H1 (cell line): ENCODE results near the gene HPS6. TPM values are rescaled to one million over a fixed set of nuclear protein-coding genes. Genes with fewer than 3 reads are reported as not detected.

ENCODE experiments used
- CTCF ChIA-PET: fragments of 300-600 bp; sonication (Branson Sonifier 250); formaldehyde crosslinking; loops from one replicate; lab custom pipeline; 2021; ENCODE audit not compliant: partially characterized antibody; lab: Charles Lee
- POLR2A ChIA-PET: fragments of 300-600 bp; sonication (Branson Sonifier 250); formaldehyde crosslinking; loops from one replicate; lab custom pipeline; 2021; ENCODE audit warnings: inconsistent platforms; ENCODE audit not compliant: partially characterized antibody; lab: Charles Lee
- DNase-seq, 2 experiments: peaks; one replicate each; pipeline versions ENCODE4 v3.0.0 to v3.0.0-alpha.2; 2010 to 2022; ENCODE audit warnings: low spot score in 2 of 2, low read depth in 1 of 2, mixed read lengths in 1 of 2
- FAIRE-seq: peaks from 2 replicates; lab custom pipeline; 2011; peaks lifted over from hg19 to GRCh38; lab: Jason Lieb, UNC
- H2AFZ ChIP-seq: 2 replicates; pipeline ENCODE4 v1.8.1; 2012; ENCODE audit warnings: low read length, inconsistent platforms
- H2AK5ac ChIP-seq: 2 replicates; pipeline ENCODE4 v1.6.1; 2013; ENCODE audit warnings: low read depth, low read length
- H2BK120ac ChIP-seq: replicated peaks from 2 replicates; pipeline ENCODE3; 2013; ENCODE audit warnings: low read depth, low read length, inconsistent platforms
- H2BK12ac ChIP-seq: 2 replicates; pipeline ENCODE4 v1.6.1; 2013; ENCODE audit warnings: low read depth, low read length
- H2BK15ac ChIP-seq: 2 replicates; pipeline ENCODE4 v1.6.1; 2013; ENCODE audit warnings: low read length
- H2BK20ac ChIP-seq: 2 replicates; pipeline ENCODE4 v1.6.1; 2013; ENCODE audit warnings: low read length
- H2BK5ac ChIP-seq: 2 replicates; pipeline ENCODE4 v1.6.1; 2013; ENCODE audit warnings: low read depth, low read length
- H3K14ac ChIP-seq: 2 replicates; pipeline ENCODE4 v1.6.1; 2013; ENCODE audit warnings: inconsistent platforms; ENCODE audit not compliant: insufficient read length
- H3K18ac ChIP-seq: 2 replicates; pipeline ENCODE4 v1.6.1; 2013; ENCODE audit warnings: low read length; ENCODE audit errors: extremely low read depth
- H3K23ac ChIP-seq: 2 replicates; pipeline ENCODE4 v1.6.1; 2013; ENCODE audit warnings: inconsistent platforms; ENCODE audit not compliant: insufficient read length
- H3K23me2 ChIP-seq: 2 replicates; pipeline ENCODE4 v1.6.1; 2013; ENCODE audit warnings: low read depth, low read length
- H3K27ac ChIP-seq: 2 replicates; pipeline ENCODE4 v1.6.1; 2011; ENCODE audit warnings: low read depth, low read length, inconsistent platforms
- H3K27me3 ChIP-seq, 4 experiments: replicated peaks in 1 of 4; 1 replicate in 1 of 4; 2 replicates in 3 of 4; pipeline versions ENCODE4 v1.6.1 to v1.8.1; 2011 to 2013; ENCODE audit warnings: low read length in 3 of 4, mild to moderate bottlenecking in 3 of 4, inconsistent platforms in 2 of 4, mixed read lengths in 2 of 4, moderate library complexity in 1 of 4; ENCODE audit not compliant: control insufficient read depth in 3 of 4, insufficient read depth in 3 of 4; ENCODE audit errors: extremely low read depth in 1 of 4
- H3K36me3 ChIP-seq, 4 experiments: 2 replicates each; pipeline versions ENCODE4 v1.6.1 to v1.8.1; 2011 to 2013; ENCODE audit warnings: mild to moderate bottlenecking in 4 of 4, low read length in 3 of 4, moderate library complexity in 2 of 4, control low read depth in 1 of 4, inconsistent platforms in 1 of 4; ENCODE audit not compliant: insufficient read depth in 4 of 4, control insufficient read depth in 2 of 4
- H3K4ac ChIP-seq: replicated peaks from 2 replicates; pipeline ENCODE3; 2013; ENCODE audit warnings: low read length, low read depth, mixed read lengths, inconsistent platforms; ENCODE audit not compliant: insufficient read length
- H3K4me1 ChIP-seq, 4 experiments: replicated peaks in 1 of 4; 1 replicate in 1 of 4; 2 replicates in 3 of 4; pipeline versions ENCODE4 v1.6.1 to v1.8.1; 2011 to 2013; ENCODE audit warnings: low read length in 3 of 4, inconsistent platforms in 2 of 4, mixed read lengths in 1 of 4; ENCODE audit not compliant: insufficient read depth in 4 of 4, control insufficient read depth in 3 of 4
- H3K4me2 ChIP-seq, 2 experiments: 2 replicates each; pipeline versions ENCODE4 v1.6.1 to v1.8.1; 2011 to 2013; ENCODE audit warnings: low read depth in 2 of 2, low read length in 2 of 2, control low read depth in 1 of 2, inconsistent platforms in 1 of 2, mild to moderate bottlenecking in 1 of 2; ENCODE audit not compliant: insufficient read depth in 1 of 2
- H3K4me3 ChIP-seq, 4 experiments: fragments of 200-600, 300-600 bp in 1 of 4; sonication (generic), shearing (Covaris generic), sonication (Bioruptor Twin) in 1 of 4; 2 replicates each; pipeline versions ENCODE4 v1.5.1 to v1.8.1; 2011 to 2016; ENCODE audit warnings: low read length in 4 of 4, low read depth in 3 of 4, control low read depth in 2 of 4, inconsistent platforms in 2 of 4, mild to moderate bottlenecking in 2 of 4, mixed read lengths in 1 of 4, moderate library complexity in 1 of 4; ENCODE audit not compliant: insufficient read depth in 2 of 4; ENCODE audit errors: extremely low read depth in 1 of 4
- H3K56ac ChIP-seq: replicated peaks from 2 replicates; pipeline ENCODE3; 2013; ENCODE audit warnings: low read depth, mild to moderate bottlenecking, mixed read lengths, low read length, inconsistent platforms; ENCODE audit not compliant: insufficient read length
- H3K79me1 ChIP-seq: 2 replicates; pipeline ENCODE4 v1.6.1; 2013; ENCODE audit warnings: low read depth, low read length, control low read depth
- H3K79me2 ChIP-seq, 2 experiments: 2 replicates each; pipeline versions ENCODE4 v1.6.1 to v1.8.1; 2012 to 2013; ENCODE audit warnings: low read length in 2 of 2, mild to moderate bottlenecking in 2 of 2, inconsistent platforms in 1 of 2; ENCODE audit not compliant: insufficient read depth in 2 of 2, control insufficient read depth in 1 of 2
- H3K9ac ChIP-seq, 4 experiments: replicated peaks in 1 of 4; 1 replicate in 1 of 4; 2 replicates in 3 of 4; pipeline versions ENCODE4 v1.6.1 to v1.8.1; 2011 to 2013; ENCODE audit warnings: low read depth in 3 of 4, low read length in 3 of 4, control low read depth in 2 of 4, mild to moderate bottlenecking in 2 of 4, moderate library complexity in 2 of 4, inconsistent platforms in 1 of 4; ENCODE audit errors: extremely low read depth in 1 of 4
- H3K9me3 ChIP-seq, 2 experiments: 2 replicates each; pipeline versions ENCODE4 v1.6.1 to v1.8.1; 2012 to 2013; ENCODE audit warnings: mild to moderate bottlenecking in 2 of 2, moderate library complexity in 2 of 2, control low read depth in 1 of 2, inconsistent platforms in 1 of 2, low read depth in 1 of 2, low read length in 1 of 2, mixed read lengths in 1 of 2; ENCODE audit not compliant: insufficient read depth in 2 of 2
- H4K20me1 ChIP-seq, 2 experiments: replicated peaks in 1 of 2; 2 replicates each; pipeline versions ENCODE3 to v1.8.1; 2011 to 2013; ENCODE audit warnings: inconsistent platforms in 2 of 2, low read length in 2 of 2, mild to moderate bottlenecking in 1 of 2; ENCODE audit not compliant: insufficient read depth in 2 of 2, control insufficient read depth in 1 of 2
- H4K5ac ChIP-seq: 2 replicates; pipeline ENCODE4 v1.6.1; 2013; ENCODE audit warnings: low read length, low read depth, mixed read lengths, inconsistent platforms; ENCODE audit not compliant: insufficient read length
- H4K8ac ChIP-seq: 2 replicates; pipeline ENCODE4 v1.8.0; 2013; ENCODE audit warnings: mild to moderate bottlenecking, moderate library complexity, low read length, inconsistent platforms; ENCODE audit not compliant: insufficient read depth; ENCODE audit errors: extremely low read depth
- H4K91ac ChIP-seq: replicated peaks from 2 replicates; pipeline ENCODE3; 2013; ENCODE audit warnings: low read length, mixed read lengths, inconsistent platforms; ENCODE audit not compliant: insufficient read length
- BRCA1 ChIP-seq: IDR thresholded peaks from 2 replicates; pipeline ENCODE4 v1.6.1; 2012; ENCODE audit warnings: low read depth, low read length, improper control_type of control experiment
- CTBP2 ChIP-seq: IDR thresholded peaks from 2 replicates; pipeline ENCODE4 v1.7.0; 2011; ENCODE audit warnings: borderline replicate concordance, mild to moderate bottlenecking, moderate library complexity, mixed read lengths, low read length; ENCODE audit not compliant: insufficient read depth, insufficient read length
- FOSL1 ChIP-seq: IDR thresholded peaks from 2 replicates; pipeline ENCODE4 v1.6.1; 2011; ENCODE audit warnings: mild to moderate bottlenecking, low read depth, low read length, moderate library complexity; ENCODE audit not compliant: insufficient read depth
- GTF2F1 ChIP-seq: IDR thresholded peaks from 2 replicates; pipeline ENCODE4 v1.6.1; 2012; ENCODE audit warnings: low read depth, low read length, improper control_type of control experiment, borderline replicate concordance
- KDM1A ChIP-seq: fragments of 200-600, 300-600 bp; sonication (generic); IDR thresholded peaks from 2 replicates; pipeline ENCODE4 v1.7.1; 2016; ENCODE audit warnings: mild to moderate bottlenecking, low read length, borderline replicate concordance
- POLR2AphosphoS5 ChIP-seq: IDR thresholded peaks from 2 replicates; pipeline ENCODE4 v1.6.1; 2011; ENCODE audit warnings: low read depth, low read length
- POU5F1 ChIP-seq: IDR thresholded peaks from 2 replicates; pipeline ENCODE4 v1.6.1; 2011; ENCODE audit warnings: low read depth, mild to moderate bottlenecking, low read length, moderate library complexity
- RFX5 ChIP-seq: IDR thresholded peaks from 2 replicates; pipeline ENCODE4 v1.6.1; 2011; ENCODE audit warnings: low read depth, low read length, improper control_type of control experiment, borderline replicate concordance
- SUZ12 ChIP-seq: fragments of 200-600 bp; sonication (generic); IDR thresholded peaks from 2 replicates; pipeline ENCODE4 v1.6.1; 2012; ENCODE audit warnings: mild to moderate bottlenecking, inconsistent platforms, low read length, moderate library complexity, mixed read lengths
- WGBS, 2 experiments: shearing (Covaris generic) in 1 of 2; methylation state at CpG; one replicate each; pipeline versions ENCODE4 v1.1.6 to v1.1.7; 2013 to 2015; ENCODE audit warnings: low lambda C conversion rate in 2 of 2, mixed read lengths in 2 of 2, inconsistent platforms in 1 of 2, low coverage in 1 of 2, missing lambda C conversion rate in 1 of 2; ENCODE audit not compliant: insufficient replicate concordance in 2 of 2, insufficient coverage in 1 of 2, insufficient read length in 1 of 2; ENCODE audit errors: extremely low coverage in 1 of 2, missing lambda C conversion rate in 1 of 2; 5-methylcytosine and 5-hydroxymethylcytosine counted together
- polyA plus RNA-seq, 7 experiments: library from polyadenylated mRNA; depleted of rRNA in 3 of 7; stranded (reverse) in 5 of 7; unstranded in 2 of 7; fragments of >200 nt in 5 of 7; fragments of 200-250 nt in 2 of 7; gene quantifications; 1 replicate in 5 of 7; 2 replicates in 1 of 7; 4 replicates in 1 of 7; pipeline versions ENCODE4 v1.2.1 to v1.2.3, GENCODE V29; 2011 to 2013; ENCODE audit warnings: missing spikeins in 2 of 7, mixed read lengths in 2 of 7
- total RNA-seq: library from RNA; stranded (reverse); fragmentation: NEBNext Ultra II Directional; extraction: Animal tissue kit (Norgen Biotek cat#: 25700); gene quantifications from 2 replicates; pipeline ENCODE4 v1.2.1, GENCODE V29; 2021

The HPS6 gene
- total and polyA plus RNA-seq, 2 of the 8 experiments (the other 6 are each of a cell fraction or from before 2014, with no cell fraction given): 10.2 to 17.7 TPM

GRCh38 chr10:102090772-102091171 lies 25.6 kb downstream of the HPS6 start:
- no peak overlapping the region for H4K5ac ChIP-seq
- no peaks in the 10 kb centered on the region for H3K27me3 ChIP-seq
- H2AK5ac ChIP-seq: no peak overlapping the region
- no peaks in the 10 kb centered on the region; the same call in 1 of the 2 replicates for H3K23me2 ChIP-seq
- H3K4me1 ChIP-seq: no peaks in the 10 kb centered on the region
- H3K36me3 ChIP-seq: no peaks in the 10 kb centered on the region; a peak in 1 of 8 replicates
- no peak overlapping the region for H2BK120ac ChIP-seq
- no peak overlapping the region for H3K9ac ChIP-seq
- H3K18ac ChIP-seq: no peak overlapping the region
- no peaks in the 10 kb centered on the region for H3K9me3 ChIP-seq
- H4K91ac ChIP-seq: no peak overlapping the region
- H3K79me2 ChIP-seq: no peaks in the 10 kb centered on the region
- no peak overlapping the region for H2BK5ac ChIP-seq
- H3K14ac ChIP-seq: no peak overlapping the region
- H4K8ac ChIP-seq: no peak overlapping the region
- no peak overlapping the region for H3K27ac ChIP-seq
- no peak overlapping the region for H3K56ac ChIP-seq
- no peak overlapping the region for H3K23ac ChIP-seq
- DNase-seq (no peak), FAIRE-seq (no peak)
- no peaks in the 10 kb centered on the region for H3K79me1 ChIP-seq
- ChIA-PET POLR2A (no interaction called here), CTCF (no interaction called here)
- no peak overlapping the region for H3K4me2 ChIP-seq
- no peak overlapping the region for H2BK15ac ChIP-seq
- no peak overlapping the region for H3K4me3 ChIP-seq
- H4K20me1 ChIP-seq: no peaks in the 10 kb centered on the region
- WGBS, 2 experiments: 94% methylated on average over 2 of the region's 2 CpGs; no CpG with 5 or more reads in 1 of the 2 experiments
- no peak overlapping the region for H3K4ac ChIP-seq
- H2BK12ac ChIP-seq: no peak overlapping the region
- no peak overlapping the region for H2BK20ac ChIP-seq
- no peak overlapping the region for H2AFZ ChIP-seq
- TF ChIP-seq BRCA1 (no peak), KDM1A (no peak), POLR2AphosphoS5 (no peak), RFX5 (no peak), SUZ12 (no peak), FOSL1 (no peak), GTF2F1 (no peak), POU5F1 (no peak), CTBP2 (no peak)
